NCI-H510A treated with DMSO at 0.1 percent for 48 hours (cell line): ENCODE results near the gene KIAA1549.
"Not testable (repeated sequence)": the region's sequence is repeated elsewhere in the genome, so short reads cannot be mapped to it uniquely, and the experiment has no call there.

ENCODE experiments used
- DNase-seq: peaks from one replicate; lab custom pipeline; 2025; lab: John Stamatoyannopoulos, UW

The KIAA1549 gene

DNA sequence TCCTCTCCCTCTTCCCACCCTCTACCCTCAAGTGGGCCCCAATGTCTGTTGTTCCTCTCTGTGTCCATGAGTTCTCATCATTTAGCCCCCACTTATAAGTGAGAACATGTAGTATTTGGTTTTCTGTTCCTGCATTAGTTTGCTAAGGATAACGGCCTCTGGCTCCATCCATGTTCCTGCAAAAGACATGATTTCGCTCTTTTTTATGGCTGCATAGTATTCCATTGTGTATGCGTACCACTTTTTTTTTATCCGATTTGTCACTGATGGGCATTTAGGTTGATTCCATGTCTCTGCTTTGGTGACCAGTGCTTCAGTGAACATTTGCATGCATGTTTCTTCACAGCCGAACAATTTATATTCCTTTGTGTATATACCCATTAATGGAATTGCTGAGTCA lies 131.5 kb downstream of the KIAA1549 start:
- DNase-seq = no peak

DNA sequence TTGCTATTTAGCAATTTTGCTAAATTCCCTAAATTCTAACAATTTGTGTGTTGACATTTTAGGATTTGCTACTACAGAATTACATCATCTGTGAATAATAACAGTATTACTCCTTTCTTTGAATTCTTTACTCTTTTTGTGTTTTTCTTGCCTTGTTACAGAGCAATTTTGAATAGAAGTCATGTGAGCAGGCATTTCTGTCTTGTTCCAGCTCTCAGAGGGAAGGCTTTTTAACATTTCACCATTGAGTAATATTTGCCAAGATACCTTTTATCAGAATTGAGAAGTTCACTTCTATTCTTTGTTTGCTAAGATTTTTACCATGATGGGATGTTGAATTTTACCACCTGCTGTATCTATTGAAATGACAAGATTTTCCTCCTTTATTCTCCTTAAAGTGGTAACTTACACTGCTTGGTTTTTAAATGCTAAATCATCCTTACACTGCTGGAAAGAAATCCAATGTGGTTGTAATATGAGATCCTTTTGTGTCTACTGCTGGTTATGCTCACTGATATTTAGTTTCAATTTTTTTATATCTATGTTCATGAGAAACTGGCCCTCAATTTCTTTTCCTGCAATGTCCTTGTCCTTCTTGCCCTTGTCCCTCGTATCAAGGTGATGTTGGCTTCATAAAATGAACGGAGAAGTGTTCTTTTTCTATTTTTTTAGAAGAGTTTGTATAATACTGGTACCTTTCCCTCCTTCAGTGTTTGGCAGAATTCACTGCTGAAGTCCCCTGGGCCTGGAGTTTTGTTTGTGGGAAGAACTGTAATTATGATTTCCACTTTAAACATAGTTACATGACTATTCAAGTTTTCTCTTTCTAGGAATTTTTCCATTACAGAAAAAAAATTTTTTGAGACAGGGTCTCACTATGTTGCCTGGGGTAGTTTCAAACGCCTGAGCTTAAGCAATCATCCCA lies 132.9 kb downstream of the KIAA1549 start:
- DNase-seq = no peak

DNA sequence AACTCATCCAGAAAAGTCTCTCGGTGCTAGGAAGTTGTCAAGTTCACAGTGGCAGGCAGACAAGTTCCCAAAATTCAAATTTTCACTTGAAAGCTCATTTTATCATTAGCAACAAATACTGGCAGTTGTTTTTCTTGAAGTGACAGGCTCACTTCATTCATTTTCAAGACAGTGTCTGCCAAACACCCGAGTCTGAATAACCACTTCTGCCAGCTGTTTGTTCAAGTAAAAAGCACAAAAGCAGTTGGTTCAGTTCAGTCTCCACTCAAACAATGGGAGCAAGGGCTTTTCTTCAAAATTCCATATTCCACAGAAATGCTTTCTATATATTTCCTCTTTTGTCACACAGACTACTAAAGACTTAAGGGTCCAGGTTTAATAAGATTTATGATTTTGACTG lies 135.5 kb downstream of the KIAA1549 start:
- DNase-seq = no peak

DNA sequence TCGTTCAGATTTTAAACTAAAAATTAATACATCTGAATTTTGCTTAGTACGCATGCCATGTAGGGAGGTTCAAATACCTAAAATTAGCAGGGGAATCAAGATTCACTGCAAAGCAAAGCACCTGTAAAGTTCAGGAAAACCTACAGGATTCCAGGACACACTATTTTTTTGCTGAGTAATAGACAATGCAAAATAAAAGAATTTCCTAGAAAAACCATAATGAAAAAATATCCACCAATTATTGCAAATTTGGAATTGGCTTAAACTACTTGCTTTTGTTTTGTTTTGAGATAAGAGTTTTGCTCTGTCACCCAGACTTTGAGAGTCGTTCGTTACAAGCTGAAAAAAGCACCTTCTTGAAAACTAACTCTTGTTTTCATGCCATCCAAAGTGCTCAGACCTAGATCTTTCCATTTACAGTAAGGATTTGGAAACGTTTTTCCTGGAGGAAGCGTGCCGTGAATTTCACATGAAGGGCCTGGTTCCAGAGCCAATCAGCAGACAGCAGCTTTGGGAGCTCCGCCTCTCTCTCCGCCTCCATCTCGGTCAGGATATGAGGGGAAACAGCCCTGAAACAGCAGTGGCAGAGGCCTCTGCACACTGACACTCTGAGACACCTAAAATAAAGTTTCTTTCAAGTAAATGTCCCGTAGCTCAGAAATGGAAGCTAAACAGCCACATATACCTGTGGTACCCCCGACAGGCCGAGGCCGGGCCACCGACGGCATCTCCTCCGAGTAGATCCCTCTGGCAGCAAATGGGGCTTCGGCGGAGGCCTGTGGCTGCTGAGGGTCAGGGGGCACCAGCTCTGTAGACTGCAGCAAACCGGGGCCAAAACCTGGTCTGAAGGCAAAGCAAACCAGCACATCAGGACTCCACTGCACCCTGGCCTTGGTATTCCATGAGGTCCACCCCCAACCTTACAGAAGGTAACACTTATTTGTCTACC lies 137.3 kb downstream of the KIAA1549 start:
- no peak for DNase-seq

DNA sequence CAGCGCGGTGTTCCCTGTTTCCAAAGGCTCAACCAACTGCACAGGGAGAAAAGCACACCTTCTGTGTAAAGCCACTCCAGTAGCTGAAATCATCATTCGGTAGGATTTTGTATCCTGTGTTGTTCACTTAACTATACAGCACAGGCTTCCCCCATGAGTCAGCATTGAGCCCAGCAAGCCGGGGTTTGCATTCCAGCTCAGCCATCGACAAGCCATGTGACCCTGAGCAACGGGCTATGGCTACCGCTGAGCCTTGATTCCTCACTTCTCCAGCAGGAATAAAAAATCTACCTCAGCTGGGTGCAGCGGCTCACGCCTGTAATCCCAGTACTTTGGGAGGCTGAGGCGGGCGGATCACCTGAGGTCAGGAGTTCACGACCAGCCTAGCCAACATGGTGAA lies 139.1 kb downstream of the KIAA1549 start:
- DNase-seq = no peak

DNA sequence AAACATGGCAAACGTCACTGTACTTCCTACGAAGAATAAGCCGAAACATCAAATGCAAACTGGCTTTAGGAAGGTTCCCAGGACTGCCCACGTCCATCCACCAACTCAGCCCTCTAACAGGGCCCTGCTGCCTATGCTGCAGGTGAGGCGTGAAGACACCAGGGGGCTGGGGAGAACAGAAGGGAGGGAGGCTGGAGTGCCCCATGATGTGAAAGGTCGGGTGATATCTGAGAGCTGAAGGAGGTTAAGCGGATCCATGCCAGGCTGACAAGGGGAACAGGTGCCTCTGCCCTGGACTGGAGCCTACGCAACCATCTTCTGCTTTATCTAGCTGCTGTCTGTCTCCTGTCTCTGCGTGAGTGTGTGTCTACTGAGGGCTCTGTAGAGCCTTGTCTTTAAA lies 143.0 kb downstream of the KIAA1549 start:
- DNase-seq = peak; percentile 28

DNA sequence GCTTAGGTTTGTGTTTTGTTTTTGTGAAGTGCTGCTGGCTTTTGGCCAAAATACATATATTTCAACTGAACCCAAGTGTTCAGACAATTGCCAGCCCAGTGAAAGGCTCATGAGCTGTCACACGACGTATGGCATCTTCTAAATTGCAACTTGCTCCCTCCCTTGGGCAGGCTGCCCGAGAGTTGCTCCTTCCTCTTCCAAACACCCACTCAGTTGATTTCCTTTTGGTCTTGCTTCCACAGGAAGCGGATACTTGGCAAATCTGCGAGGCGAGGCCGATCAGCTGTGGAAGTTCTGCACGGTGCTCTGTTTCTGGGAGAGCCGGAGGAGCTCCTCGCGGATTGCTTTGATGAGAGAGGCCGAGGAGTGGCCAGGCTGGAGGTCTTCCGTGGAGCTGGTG lies 143.6 kb downstream of the KIAA1549 start:
- no peak for DNase-seq

DNA sequence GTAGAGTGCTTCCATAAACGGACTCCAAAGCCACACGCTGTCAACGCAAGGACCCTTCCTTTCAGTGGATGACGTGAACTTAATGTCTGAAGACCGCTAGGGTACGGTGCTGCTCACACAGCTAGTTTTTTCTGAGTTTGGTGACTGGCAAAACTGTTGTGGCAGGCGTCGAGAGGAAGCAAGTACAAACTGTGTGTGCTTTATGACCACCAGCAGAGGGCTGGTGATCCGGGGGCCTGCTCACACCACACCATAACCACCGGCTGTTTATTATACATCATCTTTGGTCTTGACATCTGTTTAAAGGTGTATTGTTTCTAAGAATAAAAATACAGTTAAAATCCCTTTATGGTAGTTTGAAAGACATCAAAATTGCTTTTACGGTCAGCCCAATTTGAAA lies 146.1 kb downstream of the KIAA1549 start:
- no peak for DNase-seq

DNA sequence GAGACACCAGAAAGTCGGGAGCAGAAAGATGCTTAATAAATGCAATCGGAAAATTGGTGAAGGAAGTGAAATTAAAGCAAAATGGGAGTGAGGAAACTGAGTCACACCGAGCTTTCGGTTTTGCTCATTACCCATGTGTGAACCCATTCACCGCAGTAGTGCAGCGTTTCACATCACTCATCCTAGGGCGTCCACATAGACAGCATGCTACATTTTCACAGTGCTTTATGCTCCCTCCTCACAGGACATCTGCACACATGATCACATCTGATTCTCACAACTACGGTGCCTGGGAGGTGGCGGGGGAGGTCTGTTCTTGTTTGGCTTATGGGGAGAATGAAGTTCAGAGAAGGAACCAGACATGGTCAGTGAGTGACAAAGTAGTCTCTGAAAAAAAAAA lies 146.6 kb downstream of the KIAA1549 start:
- no peak for DNase-seq

DNA sequence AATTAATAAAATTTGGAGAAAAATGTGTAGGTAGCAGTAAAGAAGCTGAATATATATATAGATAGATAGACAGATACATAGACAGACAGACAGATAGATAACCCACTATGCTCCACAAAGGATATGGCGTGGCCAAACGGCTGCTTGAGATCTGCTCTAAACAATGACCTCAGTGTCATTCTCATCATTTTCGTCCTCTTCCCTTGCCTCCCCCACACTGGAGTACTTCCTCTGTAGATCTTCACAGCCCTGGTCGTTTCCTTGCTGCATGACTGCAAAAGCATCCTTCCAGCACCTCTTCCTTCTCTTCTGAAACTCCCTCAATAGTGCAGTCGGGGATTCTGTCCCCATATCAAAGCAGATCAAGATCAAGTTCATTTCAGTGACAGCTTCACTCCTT lies 147.6 kb downstream of the KIAA1549 start:
- no peak for DNase-seq

DNA sequence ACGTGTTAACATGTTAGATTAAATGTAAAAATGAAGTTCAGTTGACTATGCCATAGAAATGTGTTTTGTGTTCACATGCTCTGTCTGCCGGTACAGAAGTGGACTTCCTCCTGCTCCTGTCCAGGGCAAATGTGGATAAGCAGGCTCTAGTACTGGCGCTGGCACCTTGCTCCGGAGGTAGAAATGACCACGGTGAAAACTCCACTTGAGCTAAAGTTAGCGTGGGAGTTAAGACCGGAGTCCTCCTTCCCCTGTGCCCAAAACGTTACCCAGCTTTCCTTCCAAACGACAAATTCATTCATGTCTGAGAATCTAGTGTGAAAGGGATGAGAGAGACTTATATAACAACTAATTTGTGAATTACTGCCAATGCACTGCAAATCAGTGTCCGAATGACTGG lies 148.2 kb downstream of the KIAA1549 start:
- DNase-seq = no peak

DNA sequence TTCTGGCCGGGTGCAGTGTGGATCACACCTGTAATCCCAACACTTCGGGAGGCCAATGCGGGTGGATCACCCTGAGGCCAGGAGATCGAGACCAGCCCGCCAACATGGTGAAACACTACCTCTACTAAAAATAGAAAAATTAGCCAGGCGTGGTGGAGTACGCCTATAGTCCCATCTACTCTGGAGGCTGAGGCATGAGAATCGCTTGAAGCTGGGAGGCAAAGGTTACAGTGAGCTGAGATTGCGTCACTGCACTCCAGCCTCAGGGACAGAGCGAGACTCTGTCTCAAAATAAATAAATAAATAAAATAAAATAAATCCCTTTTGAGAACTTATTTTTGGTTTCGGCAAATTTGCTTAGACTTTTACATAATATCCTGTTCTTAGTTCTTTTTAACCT lies 151.9 kb downstream of the KIAA1549 start:
- no peak for DNase-seq

DNA sequence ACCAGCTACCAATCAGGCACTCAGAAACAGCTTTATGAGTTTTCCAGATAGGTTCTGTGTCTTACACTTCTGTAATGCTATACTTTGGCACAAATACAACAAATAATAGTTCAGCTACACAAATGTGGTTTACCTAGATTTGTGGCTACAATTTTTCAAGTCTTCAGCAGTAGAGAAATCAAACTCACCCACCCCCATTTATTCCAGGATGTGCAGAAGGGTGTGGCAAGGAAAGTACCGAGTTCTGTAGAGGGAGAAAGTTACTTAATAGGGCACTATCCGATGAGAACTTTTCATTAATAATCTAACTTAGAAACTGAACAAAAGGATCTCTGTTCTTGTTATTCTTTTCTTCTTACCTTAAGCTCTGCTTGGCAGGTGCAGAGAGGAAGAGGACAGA lies 152.9 kb downstream of the KIAA1549 start:
- DNase-seq = no peak

DNA sequence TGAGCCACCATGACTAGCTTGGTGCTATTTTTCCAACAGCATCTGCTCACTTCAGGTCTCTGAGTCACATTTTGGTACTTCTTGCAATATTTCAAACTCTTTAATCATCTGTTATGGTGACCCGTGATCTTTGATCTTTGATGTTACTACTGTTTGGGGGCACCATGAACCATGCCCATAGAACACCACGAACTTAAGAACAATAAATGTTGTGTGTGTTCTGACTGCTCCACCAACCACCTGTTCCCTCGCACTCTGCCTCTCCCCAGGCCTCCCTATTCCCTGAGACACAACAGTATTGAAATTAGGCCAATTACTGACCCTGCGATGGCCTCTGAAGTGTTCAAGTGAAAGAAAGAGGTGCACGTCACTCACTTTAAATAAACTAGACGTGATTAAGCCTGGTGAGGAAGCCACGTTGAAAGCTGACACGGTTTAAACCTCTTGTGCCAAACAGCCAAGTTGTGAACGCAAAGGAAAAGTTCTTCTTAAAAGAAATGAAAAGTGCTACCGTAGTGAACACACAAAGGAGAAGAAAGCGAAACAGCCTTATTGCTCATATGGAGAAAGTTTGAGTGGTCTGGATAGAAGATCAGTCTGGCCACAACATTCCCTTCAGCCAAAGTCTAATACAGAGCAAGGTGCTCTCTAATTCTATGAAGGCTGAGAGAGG lies 156.0 kb downstream of the KIAA1549 start:
- no peak for DNase-seq

DNA sequence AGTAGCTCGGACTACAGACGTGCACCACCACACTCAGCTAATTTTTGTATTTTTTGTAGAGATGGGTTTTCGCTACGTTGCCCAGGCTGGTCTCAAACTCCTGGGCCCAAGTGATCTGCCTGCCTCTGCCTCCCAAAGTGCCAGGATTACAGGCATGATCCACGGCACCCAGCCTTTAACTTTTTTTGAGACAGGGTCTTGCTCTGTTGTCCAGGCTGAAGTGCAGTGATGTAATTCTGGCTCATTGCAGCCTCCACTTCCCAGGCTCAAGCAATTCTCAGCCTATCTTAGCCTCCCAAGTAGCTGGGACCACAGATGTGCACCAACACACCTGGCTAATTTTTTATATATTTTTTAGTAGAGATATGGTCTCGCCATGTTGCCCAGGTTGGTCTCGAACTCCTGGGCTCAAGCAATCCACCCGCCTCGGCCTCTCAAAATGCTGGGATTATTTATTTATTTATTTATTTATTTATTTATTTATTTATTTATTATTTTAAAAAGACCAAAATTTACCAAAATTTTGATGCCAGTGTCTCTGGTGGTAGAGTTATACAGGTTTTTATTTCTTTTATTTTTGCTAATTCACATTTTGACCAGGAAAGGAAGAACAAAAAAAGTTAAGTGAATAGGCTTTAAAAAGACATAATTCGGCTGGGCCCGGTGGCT lies 158.2 kb downstream of the KIAA1549 start:
- DNase-seq = no peak

DNA sequence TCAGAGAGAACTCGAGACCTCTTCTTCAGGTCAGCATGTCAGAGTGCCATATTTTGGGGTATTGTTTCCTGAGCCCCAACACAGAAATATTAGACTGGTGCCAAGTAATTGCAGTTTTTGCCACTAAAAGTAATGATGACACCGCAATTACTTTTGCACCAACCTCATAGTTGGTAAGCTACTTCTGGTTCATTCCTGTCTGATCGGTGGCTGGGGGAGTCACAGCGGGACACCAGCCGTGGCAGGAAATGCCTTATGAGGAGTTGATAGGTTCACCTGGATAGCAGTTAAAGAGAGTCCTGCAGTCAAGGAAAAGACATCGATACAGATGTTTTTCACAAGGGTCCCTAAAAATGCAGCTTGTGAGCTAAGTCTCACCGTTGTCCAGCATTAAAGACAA lies 159.3 kb downstream of the KIAA1549 start:
- no peak for DNase-seq

DNA sequence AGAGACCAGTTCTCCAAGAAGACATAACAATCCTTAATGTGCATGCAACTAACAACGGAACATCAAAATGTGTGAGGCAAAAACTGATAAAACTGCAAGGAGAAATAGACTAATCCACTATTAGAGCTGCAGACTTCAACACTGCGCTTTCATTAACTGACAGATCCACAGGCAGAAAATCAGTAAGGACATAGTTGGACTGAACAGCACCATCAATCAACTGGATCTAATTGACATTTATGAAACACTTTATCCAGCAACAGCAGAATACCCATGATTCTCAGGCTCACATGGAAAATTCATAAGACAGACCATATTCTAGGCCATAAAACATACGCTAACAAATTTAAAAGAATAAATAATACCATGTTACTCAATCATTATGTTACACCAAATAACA lies 161.6 kb downstream of the KIAA1549 start:
- no peak for DNase-seq

DNA sequence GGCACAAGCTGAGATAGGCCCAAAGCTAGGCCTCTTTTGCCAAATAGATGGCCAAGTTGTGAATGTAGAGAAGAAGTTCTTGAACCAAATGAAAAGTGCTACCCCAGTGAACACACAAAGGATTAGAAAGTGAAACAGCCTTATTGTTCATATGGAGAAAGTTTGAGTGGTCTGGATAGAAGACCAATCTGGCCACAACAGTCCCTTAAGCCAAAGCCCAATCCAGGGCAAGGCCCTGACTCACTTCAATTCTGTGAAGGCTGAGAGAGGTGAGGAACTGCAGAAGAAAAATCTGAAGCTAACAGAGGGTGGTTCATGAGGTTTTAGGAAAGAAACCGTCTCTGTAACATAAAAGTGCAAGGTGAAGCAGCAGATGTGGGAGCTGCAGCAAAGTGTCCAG lies 164.5 kb downstream of the KIAA1549 start:
- DNase-seq = no peak

DNA sequence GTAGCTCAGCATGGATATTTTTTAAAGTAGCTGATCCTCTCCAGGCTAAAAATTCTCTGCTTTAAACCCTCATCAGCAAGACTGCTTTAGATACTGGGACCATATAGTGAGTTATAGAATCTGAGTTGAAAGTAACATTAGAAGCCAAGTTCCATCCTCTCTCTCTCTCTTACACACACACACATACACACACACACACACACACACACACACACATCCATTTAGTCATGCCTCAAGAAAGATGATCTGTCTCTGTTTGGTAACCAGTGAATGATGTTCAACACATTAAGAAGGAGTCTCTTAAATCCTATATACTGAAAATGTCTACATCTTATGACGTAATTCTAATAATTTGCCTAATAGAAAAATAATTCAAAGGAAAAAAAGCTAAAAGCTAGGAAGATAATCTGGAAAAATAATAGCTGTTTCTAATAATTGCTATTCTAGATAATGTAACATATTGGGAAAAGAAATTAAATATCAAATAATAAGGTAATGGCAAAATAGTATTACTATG lies 166.3 kb downstream of the KIAA1549 start:
- no peak for DNase-seq

DNA sequence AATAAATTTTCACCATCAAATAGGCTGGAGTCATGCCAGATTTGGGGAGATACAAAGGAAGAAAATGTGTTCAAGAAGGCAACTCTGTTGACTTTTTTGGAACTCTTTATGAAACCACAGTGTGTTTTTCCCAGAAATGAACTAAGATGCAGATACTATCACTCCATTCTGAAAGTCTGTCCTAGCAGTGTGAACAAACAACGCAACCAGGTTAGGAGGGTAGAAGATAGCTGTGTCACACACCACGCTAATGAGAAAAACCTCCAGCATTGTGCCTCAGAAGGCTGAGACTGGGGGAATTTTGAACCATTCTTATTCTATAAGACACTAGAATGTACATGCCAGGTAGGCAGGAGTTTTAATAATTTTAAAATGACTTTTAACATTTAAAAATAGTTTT lies 167.2 kb downstream of the KIAA1549 start:
- no peak for DNase-seq

DNA sequence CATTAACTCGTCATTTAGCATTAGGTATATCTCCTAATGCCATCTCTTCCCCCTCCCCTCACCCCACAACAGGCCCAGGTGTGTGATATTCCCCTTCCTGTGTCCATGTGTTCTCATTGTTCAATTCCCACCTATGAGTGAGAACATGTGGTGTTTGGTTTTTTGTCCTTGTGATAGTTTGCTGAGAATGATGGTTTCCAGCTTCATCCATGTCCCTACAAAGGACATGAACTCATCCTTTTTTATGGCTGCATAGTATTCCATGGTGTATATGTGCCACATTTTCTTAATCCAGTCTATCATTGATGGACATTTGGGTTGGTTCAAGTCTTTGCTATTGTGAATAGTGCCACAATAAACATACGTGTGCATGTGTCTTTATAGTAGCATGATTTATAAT lies 169.9 kb downstream of the KIAA1549 start:
- DNase-seq = not testable (repeated sequence)

DNA sequence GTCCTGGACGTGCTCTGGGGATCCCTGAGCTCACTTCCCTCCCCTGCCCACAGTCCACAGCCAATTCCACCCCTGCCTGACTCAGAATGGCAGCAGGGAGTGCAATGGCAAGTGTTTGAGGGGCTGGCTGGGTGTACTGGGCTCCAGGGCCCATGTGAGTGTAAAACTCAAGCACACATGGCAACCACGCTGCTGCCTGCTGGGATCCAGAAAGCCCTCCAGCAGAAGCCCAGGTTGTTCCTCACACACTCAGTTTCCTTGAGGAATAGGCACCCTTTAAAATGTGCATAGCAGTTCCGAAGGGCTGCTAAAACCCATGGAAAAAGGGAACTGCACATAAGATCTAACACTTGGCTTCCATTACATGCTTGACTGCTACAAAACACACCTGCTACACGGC lies 171.8 kb downstream of the KIAA1549 start:
- DNase-seq = no peak
